Subcutaneous abdominal adipose tissue (tissue), 5 donors: ENCODE results near the gene TRIM6.
"Not testable (repeated sequence)": the region's sequence is repeated elsewhere in the genome, so short reads cannot be mapped to it uniquely, and the experiment has no call there.

ENCODE experiments used
- H3K27ac ChIP-seq: one replicate; pipeline ENCODE4 v1.7.0; 2013; ENCODE audit warnings: low read depth, mild to moderate bottlenecking, inconsistent platforms, low read length, moderate library complexity
- H3K27me3 ChIP-seq, 5 donors: one replicate each; pipeline ENCODE4 v1.7.0; 2013; ENCODE audit warnings: low read length in 5 of 5, inconsistent platforms in 1 of 5; ENCODE audit not compliant: control insufficient read depth in 5 of 5, insufficient read depth in 4 of 5
- H3K36me3 ChIP-seq, 5 donors: one replicate each; pipeline ENCODE4 v1.7.0; 2013; ENCODE audit warnings: low read length in 5 of 5; ENCODE audit not compliant: control insufficient read depth in 5 of 5, insufficient read depth in 5 of 5
- H3K4me1 ChIP-seq, 5 donors: one replicate each; pipeline ENCODE4 v1.7.0; 2013; ENCODE audit warnings: low read length in 5 of 5, mild to moderate bottlenecking in 3 of 5, moderate library complexity in 1 of 5; ENCODE audit not compliant: control insufficient read depth in 5 of 5, insufficient read depth in 5 of 5
- H3K4me3 ChIP-seq, 5 donors: one replicate each; pipeline ENCODE4 v1.7.0; 2013; ENCODE audit warnings: low read length in 5 of 5, low read depth in 1 of 5
- H3K9ac ChIP-seq, 5 donors: one replicate each; pipeline ENCODE4 v1.7.0; 2013; ENCODE audit warnings: low read length in 5 of 5, mild to moderate bottlenecking in 4 of 5, moderate library complexity in 3 of 5
- H3K9me3 ChIP-seq, 5 donors: one replicate each; pipeline ENCODE4 v1.7.0; 2013; ENCODE audit warnings: low read length in 5 of 5; ENCODE audit not compliant: control insufficient read depth in 5 of 5
- donor health status: healthy.
- donor health status: healthy.
- donor health status: healthy.
- donor health status: healthy.
- donor health status: healthy.

Gene TRIM6

DNA sequence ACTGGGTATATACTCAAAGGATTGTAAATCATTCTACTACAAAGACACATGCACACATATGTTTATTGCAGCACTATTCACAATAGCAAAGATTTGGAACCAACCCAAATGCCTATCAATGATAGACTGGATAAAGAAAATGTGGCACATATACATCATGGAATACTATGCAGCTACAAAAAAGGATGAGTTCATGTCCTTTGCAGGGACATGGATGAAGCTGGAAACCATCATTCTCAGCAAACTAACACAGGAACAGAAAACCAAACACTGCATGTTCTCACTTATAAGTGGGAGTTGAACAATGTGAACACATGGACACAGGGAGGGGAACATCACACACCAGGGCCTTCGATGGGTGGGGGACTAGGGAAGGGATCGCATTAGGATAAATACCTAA is 60.5 kb downstream of the TRIM6 start:
- H3K27me3 ChIP-seq, H3K9ac ChIP-seq, H3K9me3 ChIP-seq, H3K27ac ChIP-seq, H3K4me3 ChIP-seq, H3K36me3 ChIP-seq, H3K4me1 ChIP-seq: not testable (repeated sequence)

DNA sequence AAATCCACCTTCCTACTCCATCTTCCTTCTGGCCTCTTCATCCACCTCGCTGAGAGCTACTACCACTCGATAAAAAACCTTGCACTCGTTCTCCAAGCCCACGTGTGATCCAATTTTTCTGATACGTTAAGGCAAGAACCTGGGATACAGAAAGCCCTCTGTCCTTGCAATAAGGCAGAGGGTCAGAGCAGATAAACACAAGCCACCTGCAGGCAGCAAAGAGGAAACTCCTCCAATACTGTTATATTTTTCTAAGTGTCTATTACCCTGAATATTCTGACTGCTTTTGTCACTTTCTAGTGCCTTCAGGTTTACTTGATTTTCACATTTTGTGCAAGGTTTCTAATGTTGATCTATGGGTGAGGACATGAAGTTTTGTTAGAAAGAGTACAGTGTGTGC is 61.9 kb downstream of the TRIM6 start:
- H3K4me3 ChIP-seq: no peak overlapping the region
- no peak overlapping the region for H3K9ac ChIP-seq
- H3K36me3 ChIP-seq: peaks cover 0 to 10% (median 3%) of the 10 kb centered on the region in 5 donors
- H3K27ac ChIP-seq: no peak overlapping the region
- H3K4me1 ChIP-seq: no peaks in the 10 kb centered on the region
- H3K27me3 ChIP-seq: no peaks in the 10 kb centered on the region
- no peaks in the 10 kb centered on the region for H3K9me3 ChIP-seq
